Endothelial cell (in vitro differentiated cells): ENCODE measurements around the gene LPCAT1. TPM values are rescaled to one million over a fixed set of nuclear protein-coding genes. Genes with fewer than 3 reads are reported as not detected.

Source experiments
- DNase-seq: peaks from one replicate; pipeline ENCODE4 v3.0.0; 2021; ENCODE audit warnings: low spot score
- H3K27ac Mint-ChIP-seq: one replicate; pipeline ENCODE4 v1.8.0; 2021; ENCODE audit warnings: mixed read lengths, inconsistent platforms; ENCODE audit not compliant: unreplicated experiment
- H3K27me3 Mint-ChIP-seq: one replicate; pipeline ENCODE4 v1.8.0; 2021; ENCODE audit warnings: mild to moderate bottlenecking, moderate library complexity, mixed read lengths, inconsistent platforms; ENCODE audit not compliant: unreplicated experiment
- H3K36me3 Mint-ChIP-seq: one replicate; pipeline ENCODE4 v1.8.0; 2021; ENCODE audit warnings: mild to moderate bottlenecking, low read depth, mixed read lengths, inconsistent platforms; ENCODE audit not compliant: unreplicated experiment
- H3K4me1 Mint-ChIP-seq: one replicate; pipeline ENCODE4 v1.8.0; 2021; ENCODE audit warnings: mild to moderate bottlenecking, mixed read lengths, inconsistent platforms; ENCODE audit not compliant: unreplicated experiment
- H3K4me3 Mint-ChIP-seq: one replicate; pipeline ENCODE4 v1.8.0; 2021; ENCODE audit warnings: mild to moderate bottlenecking, mixed read lengths, inconsistent platforms; ENCODE audit not compliant: unreplicated experiment
- H3K9me3 Mint-ChIP-seq: one replicate; pipeline ENCODE4 v1.8.0; 2021; ENCODE audit warnings: mixed read lengths, inconsistent platforms; ENCODE audit not compliant: unreplicated experiment
- total RNA-seq: library from RNA; stranded (reverse); fragmentation: NEBNext Ultra II Directional; extraction: Animal tissue kit (Norgen Biotek cat#: 25700); gene quantifications from one replicate; pipeline ENCODE4 v1.2.1, GENCODE V29; 2021; ENCODE audit not compliant: unreplicated experiment
- TF ChIP-seq, protein P1 (sequence below): fragments of 200-600 bp; sonication (generic); IDR thresholded peaks from one replicate; pipeline ENCODE4 v1.5.0; 2021; ENCODE audit warnings: antibody characterized with exemption; ENCODE audit not compliant: unreplicated experiment

The LPCAT1 gene
- total RNA-seq, 1 donor from 2014 or later, result 81.3 TPM

DNA sequence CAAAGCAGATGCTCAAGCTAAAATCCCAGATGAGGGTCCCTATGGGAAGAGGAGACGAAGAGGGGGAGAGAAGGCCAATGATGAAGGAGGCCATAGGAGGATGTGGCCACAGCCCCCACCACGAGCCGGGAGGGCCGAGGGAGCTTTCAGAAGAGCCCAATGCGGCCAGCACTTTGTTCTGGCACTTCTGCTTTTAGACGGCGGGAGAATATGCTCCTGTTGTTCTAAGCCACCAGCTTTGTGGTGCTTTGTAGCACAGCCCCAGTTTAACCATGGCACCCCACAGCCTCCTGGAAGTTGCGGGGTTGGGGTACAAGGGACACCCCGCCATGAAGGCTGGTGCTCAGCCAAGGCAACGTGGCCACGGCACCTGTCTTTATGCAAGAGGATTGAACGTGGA, 33.4 kb downstream of the LPCAT1 start:
- no peak overlapping the region for H3K4me3 Mint-ChIP-seq
- peaks cover 6% of the 10 kb centered on the region for H3K27me3 Mint-ChIP-seq
- H3K27ac Mint-ChIP-seq, result no peak overlapping the region
- no peaks in the 10 kb centered on the region for H3K9me3 Mint-ChIP-seq
- H3K36me3 Mint-ChIP-seq, result peaks cover 40% of the 10 kb centered on the region
- TF ChIP-seq, protein P1, sequence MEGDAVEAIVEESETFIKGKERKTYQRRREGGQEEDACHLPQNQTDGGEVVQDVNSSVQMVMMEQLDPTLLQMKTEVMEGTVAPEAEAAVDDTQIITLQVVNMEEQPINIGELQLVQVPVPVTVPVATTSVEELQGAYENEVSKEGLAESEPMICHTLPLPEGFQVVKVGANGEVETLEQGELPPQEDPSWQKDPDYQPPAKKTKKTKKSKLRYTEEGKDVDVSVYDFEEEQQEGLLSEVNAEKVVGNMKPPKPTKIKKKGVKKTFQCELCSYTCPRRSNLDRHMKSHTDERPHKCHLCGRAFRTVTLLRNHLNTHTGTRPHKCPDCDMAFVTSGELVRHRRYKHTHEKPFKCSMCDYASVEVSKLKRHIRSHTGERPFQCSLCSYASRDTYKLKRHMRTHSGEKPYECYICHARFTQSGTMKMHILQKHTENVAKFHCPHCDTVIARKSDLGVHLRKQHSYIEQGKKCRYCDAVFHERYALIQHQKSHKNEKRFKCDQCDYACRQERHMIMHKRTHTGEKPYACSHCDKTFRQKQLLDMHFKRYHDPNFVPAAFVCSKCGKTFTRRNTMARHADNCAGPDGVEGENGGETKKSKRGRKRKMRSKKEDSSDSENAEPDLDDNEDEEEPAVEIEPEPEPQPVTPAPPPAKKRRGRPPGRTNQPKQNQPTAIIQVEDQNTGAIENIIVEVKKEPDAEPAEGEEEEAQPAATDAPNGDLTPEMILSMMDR, result no peak
- DNase-seq, result no peak
- no peaks in the 10 kb centered on the region for H3K4me1 Mint-ChIP-seq

DNA sequence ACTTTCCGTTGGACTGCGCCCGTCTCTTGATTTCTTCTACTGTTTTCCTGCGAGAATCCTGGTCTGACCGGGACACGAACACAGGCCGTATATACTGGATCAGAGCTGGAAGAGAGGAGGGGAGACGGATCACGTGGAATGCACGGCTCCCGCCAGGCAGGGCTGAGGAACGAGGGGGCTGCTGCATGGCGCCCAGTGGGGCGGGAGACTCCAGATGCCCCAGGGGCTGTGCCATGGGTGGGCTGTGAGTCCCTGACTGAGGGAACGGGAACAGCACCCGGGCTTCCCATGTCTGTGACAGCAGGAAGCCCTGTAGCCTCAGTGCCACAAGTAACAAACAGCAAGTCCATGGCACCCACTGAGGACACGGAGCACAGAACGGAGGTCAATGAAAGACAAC, 34.0 kb downstream of the LPCAT1 start:
- no peak for DNase-seq
- TF ChIP-seq, protein P1, result no peak
- H3K9me3 Mint-ChIP-seq, result no peaks in the 10 kb centered on the region
- no peaks in the 10 kb centered on the region for H3K4me1 Mint-ChIP-seq
- H3K36me3 Mint-ChIP-seq, result peaks cover 40% of the 10 kb centered on the region
- no peak overlapping the region for H3K4me3 Mint-ChIP-seq
- H3K27ac Mint-ChIP-seq, result no peak overlapping the region
- H3K27me3 Mint-ChIP-seq, result peaks cover 6% of the 10 kb centered on the region

DNA sequence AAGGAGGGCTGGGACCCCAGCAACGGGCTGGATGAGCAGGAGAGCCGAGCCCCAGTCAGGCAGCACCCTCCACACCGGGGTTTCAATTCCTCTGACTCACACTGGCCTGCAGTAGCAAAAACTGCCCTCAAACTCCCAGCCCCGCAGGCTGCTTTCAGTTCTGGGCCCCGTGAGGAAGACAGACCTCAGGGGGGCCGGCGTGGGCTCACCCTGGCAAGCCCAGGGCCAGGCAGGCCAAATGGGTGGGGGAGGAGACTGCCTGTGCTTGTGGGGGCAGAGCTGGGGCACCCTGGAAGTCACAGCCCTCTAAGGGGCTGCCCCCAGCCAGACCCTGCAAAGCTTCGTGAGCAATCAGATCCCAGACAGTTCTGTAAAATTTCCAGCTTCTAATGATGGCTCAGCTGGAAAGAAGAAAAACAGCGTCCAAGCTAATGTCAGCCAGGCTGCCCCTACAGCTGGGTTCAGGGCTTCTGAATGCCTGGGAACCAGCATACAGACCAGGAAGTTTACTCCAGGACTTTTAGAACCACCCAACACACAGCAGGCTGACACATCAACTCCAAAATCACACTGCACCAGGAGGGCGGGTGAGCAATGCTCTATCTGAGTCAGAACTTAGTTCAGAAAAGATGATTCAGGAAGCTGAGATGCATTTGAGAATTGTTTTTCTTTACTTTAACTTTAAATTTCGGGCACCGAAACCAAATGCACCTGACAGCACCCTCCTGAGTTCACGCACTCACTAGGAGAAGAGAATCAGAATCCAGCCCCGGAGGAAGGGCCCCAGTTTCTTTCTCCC, 34.7 kb downstream of the LPCAT1 start:
- no peak for DNase-seq
- Mint-ChIP-seq H3K4me3 (no peak overlapping the region), H3K27ac (no peak overlapping the region), H3K9me3 (no peaks in the 10 kb centered on the region), H3K36me3 (peaks cover 40% of the 10 kb centered on the region), H3K27me3 (peaks cover 6% of the 10 kb centered on the region), H3K4me1 (no peaks in the 10 kb centered on the region)
- TF ChIP-seq, protein P1, result no peak

DNA sequence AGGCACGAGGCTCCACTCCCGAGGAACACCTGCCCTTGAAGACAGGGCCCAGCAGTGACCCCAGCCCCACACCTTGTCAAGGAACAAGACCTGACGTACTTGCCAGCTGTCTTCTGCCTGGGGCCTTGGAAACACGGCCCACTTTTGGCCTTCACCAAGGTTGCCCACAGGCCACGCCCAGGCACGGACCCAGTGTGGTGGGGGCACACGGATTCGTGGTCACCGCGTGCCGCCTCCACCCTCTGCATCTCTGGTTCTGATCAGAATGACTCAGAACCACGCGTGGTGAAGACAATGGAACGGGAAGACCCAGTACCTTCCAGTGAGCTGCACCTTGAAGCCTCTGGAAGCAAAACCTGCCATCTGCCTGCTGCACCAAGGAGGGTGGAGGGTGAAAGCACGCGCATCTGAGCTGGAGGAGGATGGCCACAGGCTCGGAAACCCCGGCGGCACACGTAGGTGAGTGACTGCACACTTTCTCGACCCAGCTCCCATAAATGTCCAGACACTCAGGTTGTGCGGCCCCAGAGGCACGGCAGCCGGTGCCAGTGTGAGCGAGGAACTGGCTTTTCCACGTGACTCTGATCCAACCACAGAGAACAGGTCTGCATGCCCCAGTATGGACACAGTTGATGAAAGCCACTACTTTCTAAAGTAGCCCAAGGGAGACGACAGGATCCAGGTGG, 36.5 kb downstream of the LPCAT1 start:
- Mint-ChIP-seq H3K27me3 (peaks cover 8% of the 10 kb centered on the region), H3K27ac (no peak overlapping the region)

More for the DNA sequence above, 36.5 kb downstream of the LPCAT1 start:
- H3K36me3 Mint-ChIP-seq, result peaks cover 35% of the 10 kb centered on the region
- H3K4me3 Mint-ChIP-seq, result no peak overlapping the region
- H3K4me1 Mint-ChIP-seq, result no peaks in the 10 kb centered on the region
- TF ChIP-seq, protein P1, result no peak
- no peaks in the 10 kb centered on the region for H3K9me3 Mint-ChIP-seq
- no peak for DNase-seq
